DND-41 (cell line): ENCODE results near the gene RTN4RL1.

Experiments
- ATAC-seq: fragments of 200-7000 bp; cut with Tn5 transposase; 3 replicates; pipeline ENCODE4 v1.9.1; 2021; ENCODE audit warnings: low read depth; ENCODE audit not compliant: insufficient read depth
- DNase-seq: peaks from one replicate; pipeline ENCODE4 v3.0.0-alpha.2; 2020
- H2AFZ ChIP-seq: 2 replicates; pipeline ENCODE4 v1.6.0; 2012; ENCODE audit warnings: low read depth, low read length
- H3K27ac ChIP-seq: 2 replicates; pipeline ENCODE4 v1.5.1; 2012; ENCODE audit warnings: low read length, inconsistent platforms
- H3K27me3 ChIP-seq: fragments of 200-600 bp; sonication (generic); 2 replicates; pipeline ENCODE4 v1.6.0; 2012; ENCODE audit warnings: low read length, mild to moderate bottlenecking, inconsistent platforms; ENCODE audit not compliant: insufficient read depth, poor library complexity
- H3K36me3 ChIP-seq: 2 replicates; pipeline ENCODE4 v1.5.1; 2012; ENCODE audit warnings: low read length, inconsistent platforms; ENCODE audit not compliant: insufficient read depth
- H3K4me1 ChIP-seq: 2 replicates; pipeline ENCODE4 v1.5.1; 2012; ENCODE audit warnings: mild to moderate bottlenecking, low read length; ENCODE audit not compliant: insufficient read depth
- H3K4me2 ChIP-seq: 2 replicates; pipeline ENCODE4 v1.6.0; 2012; ENCODE audit warnings: mild to moderate bottlenecking, moderate library complexity, low read length, inconsistent platforms; ENCODE audit not compliant: insufficient read depth
- H3K4me3 ChIP-seq, 2 experiments: fragments of 200-600 bp in 1 of 2; shearing (Covaris generic) in 1 of 2; 2 replicates each; pipeline ENCODE4 v1.5.1; 2012 to 2016; ENCODE audit warnings: inconsistent platforms in 2 of 2, low read length in 2 of 2, mild to moderate bottlenecking in 2 of 2, low read depth in 1 of 2, moderate library complexity in 1 of 2
- H3K79me2 ChIP-seq: 2 replicates; pipeline ENCODE4 v1.6.0; 2012; ENCODE audit warnings: low read length, inconsistent platforms; ENCODE audit not compliant: insufficient read depth
- H3K9ac ChIP-seq: 2 replicates; pipeline ENCODE4 v1.6.0; 2012; ENCODE audit warnings: low read depth, mild to moderate bottlenecking, inconsistent platforms, low read length, moderate library complexity
- H3K9me3 ChIP-seq: 2 replicates; pipeline ENCODE4 v1.5.1; 2012; ENCODE audit warnings: low read length, moderate library complexity, mild to moderate bottlenecking, inconsistent platforms; ENCODE audit not compliant: insufficient read depth, severe bottlenecking
- H4K20me1 ChIP-seq: 2 replicates; pipeline ENCODE4 v1.6.0; 2012; ENCODE audit warnings: low read length; ENCODE audit not compliant: insufficient read depth
- CTCF ChIP-seq: IDR thresholded peaks from 2 replicates; pipeline ENCODE4 v1.5.1; 2012; ENCODE audit warnings: borderline replicate concordance, low read length, moderate library complexity, mild to moderate bottlenecking; ENCODE audit not compliant: poor library complexity, severe bottlenecking; ENCODE audit errors: extremely low read depth
- EZH2 ChIP-seq: IDR thresholded peaks from 3 replicates; pipeline ENCODE4 v1.6.1; 2012; ENCODE audit warnings: borderline replicate concordance, low read depth, mild to moderate bottlenecking, moderate library complexity, low read length, inconsistent platforms; ENCODE audit not compliant: severe bottlenecking

The RTN4RL1 gene

GRCh38 chr17:1947229-1947742 is 77.8 kb downstream of the RTN4RL1 start:
- Histone ChIP-seq H3K27ac (no peak overlapping the region), H3K9me3 (no peaks in the 10 kb centered on the region), H3K4me3 (no peak overlapping the region), H3K36me3 (no peaks in the 10 kb centered on the region), H3K9ac (no peak overlapping the region), H4K20me1 (no peaks in the 10 kb centered on the region; the same call in 1 of the 2 replicates), H3K4me1 (no peaks in the 10 kb centered on the region), H3K27me3 (no peaks in the 10 kb centered on the region), H2AFZ (no peak overlapping the region), H3K4me2 (no peak overlapping the region), H3K79me2 (no peaks in the 10 kb centered on the region)
- DNase-seq (no peak), ATAC-seq (no peak)
- TF ChIP-seq CTCF = no peak
- TF ChIP-seq EZH2 = no peak

- H3K4me1 ChIP-seq = no peaks in the 10 kb centered on the region
- ATAC-seq (no peak), DNase-seq (no peak)
- H3K27me3 ChIP-seq = no peaks in the 10 kb centered on the region
- TF ChIP-seq EZH2 = no peak
- TF ChIP-seq CTCF = no peak
- no peak overlapping the region for H3K9ac ChIP-seq
- H3K27ac ChIP-seq = no peak overlapping the region
- no peaks in the 10 kb centered on the region; the same call in 1 of the 2 replicates for H4K20me1 ChIP-seq
- H3K79me2 ChIP-seq = no peaks in the 10 kb centered on the region
- no peak overlapping the region for H3K4me2 ChIP-seq
- no peaks in the 10 kb centered on the region for H3K36me3 ChIP-seq
- no peak overlapping the region for H3K4me3 ChIP-seq
- H3K9me3 ChIP-seq = no peaks in the 10 kb centered on the region
- H2AFZ ChIP-seq = no peak overlapping the region
Observed at GRCh38 chr17:1946021-1946932, 78.9 kb downstream of the RTN4RL1 start.

- Histone ChIP-seq H3K4me2 (no peak overlapping the region), H4K20me1 (no peaks in the 10 kb centered on the region; the same call in 1 of the 2 replicates), H3K36me3 (no peaks in the 10 kb centered on the region), H3K79me2 (no peaks in the 10 kb centered on the region), H3K4me3 (no peak overlapping the region), H2AFZ (no peak overlapping the region), H3K9ac (no peak overlapping the region), H3K9me3 (no peaks in the 10 kb centered on the region), H3K27me3 (no peaks in the 10 kb centered on the region), H3K27ac (no peak overlapping the region), H3K4me1 (no peaks in the 10 kb centered on the region)
- TF ChIP-seq EZH2 = no peak
- TF ChIP-seq CTCF = no peak
- no peak for ATAC-seq
- no peak for DNase-seq
Observed at GRCh38 chr17:1945621-1946020, 79.5 kb downstream of the RTN4RL1 start.
